ENCODE measurements around the gene FBXL15.
A peak's percentile ranks its signal among the peaks of the same experiment; 100 is the strongest.

FBXL15 gene

DNA sequence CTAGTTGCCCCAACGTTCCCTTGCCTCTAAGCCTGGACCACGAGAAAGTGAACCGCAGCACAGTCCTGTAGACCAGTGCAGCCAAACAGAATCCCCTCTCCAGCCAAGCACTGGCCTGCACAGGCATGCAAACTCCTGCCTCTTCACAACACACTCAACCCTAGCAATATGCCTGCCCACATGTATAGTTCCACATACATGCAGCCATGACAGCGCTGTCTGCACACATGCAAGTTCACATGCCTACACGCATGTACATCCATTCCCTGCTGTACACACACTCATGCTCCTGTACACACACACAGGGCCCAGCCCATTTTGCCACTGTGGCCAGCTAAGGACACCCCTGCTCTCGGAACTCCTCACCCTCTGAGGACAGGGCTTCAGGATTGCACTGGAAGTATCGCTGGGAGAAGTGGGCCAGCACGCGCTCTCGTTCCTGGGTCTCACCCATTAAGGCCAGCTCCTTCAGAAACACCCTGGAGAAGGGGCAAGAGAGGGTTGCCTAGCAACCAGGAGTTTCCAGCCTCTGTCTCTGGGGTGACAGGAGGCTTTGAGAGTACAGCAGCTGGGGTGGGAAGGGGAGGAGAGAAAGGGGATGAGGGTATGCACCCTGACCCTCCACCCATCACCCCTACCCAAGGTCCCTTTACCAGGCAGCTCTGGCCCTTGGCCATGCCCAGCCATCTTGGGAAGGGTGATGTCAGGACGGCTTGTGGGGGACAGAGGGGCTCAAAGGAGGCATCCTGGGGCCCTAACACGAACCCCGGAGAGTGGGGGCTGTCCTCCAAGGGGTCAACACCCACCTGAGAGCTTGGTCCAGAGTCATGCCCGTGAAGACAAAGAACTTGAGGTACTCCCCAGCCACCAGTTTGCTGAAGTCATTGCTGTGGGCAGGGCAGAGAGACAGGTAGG is 9.0 kb upstream of the FBXL15 start:
- DNase-seq, result no peak

DNA sequence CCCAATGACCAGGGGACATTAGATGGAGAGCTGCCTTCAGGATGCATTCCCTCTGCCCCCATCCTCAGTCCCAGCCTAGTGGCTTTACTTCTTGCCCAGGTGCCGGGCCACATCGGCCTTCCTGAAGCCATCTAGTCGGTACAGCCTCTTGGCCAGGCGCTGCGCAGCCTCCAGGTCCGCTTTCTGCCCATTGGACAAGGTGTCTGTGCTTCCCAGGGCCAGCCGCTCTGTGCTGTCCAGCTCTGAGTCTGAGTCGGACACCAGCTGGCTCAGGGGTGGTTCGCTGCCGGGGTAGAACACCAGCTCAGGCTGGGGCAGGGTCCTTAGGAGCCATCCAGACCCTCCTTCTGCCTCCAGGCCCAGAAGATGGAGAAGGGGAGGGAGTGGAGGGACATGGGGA is 8.3 kb upstream of the FBXL15 start:
- no peak for DNase-seq

DNA sequence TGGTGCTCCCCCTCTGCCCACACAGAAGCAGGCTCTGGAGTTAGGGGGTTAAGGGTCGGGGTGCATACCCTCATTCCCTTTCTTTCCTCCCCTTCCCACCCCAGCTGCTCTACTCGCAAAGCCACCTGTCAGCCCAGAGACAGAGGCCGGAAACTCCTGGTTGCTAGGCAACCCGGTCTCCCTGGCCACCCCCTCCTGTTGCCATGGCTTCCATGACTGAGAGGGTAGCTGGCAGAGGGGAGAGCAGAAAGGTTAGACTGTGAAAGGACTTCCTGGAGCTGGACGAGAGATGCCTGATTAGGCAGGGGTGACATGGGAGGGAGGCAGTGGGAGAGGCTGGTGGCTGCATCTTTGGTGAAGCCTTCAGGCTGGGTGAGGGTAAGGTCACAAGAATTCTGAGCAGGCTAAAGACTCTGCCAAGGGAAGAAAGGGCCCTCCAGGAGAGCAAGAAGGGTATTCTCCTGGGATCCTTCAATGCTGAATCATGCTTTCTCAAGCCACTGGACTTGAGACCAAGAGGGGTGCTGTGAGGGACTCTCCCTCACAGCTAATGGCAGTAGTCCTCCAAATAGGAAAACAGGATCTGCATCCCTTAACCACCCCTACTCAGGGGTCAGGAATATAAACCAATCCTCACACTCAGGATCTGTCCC is 7.5 kb upstream of the FBXL15 start:
- DNase-seq, result no peak

DNA sequence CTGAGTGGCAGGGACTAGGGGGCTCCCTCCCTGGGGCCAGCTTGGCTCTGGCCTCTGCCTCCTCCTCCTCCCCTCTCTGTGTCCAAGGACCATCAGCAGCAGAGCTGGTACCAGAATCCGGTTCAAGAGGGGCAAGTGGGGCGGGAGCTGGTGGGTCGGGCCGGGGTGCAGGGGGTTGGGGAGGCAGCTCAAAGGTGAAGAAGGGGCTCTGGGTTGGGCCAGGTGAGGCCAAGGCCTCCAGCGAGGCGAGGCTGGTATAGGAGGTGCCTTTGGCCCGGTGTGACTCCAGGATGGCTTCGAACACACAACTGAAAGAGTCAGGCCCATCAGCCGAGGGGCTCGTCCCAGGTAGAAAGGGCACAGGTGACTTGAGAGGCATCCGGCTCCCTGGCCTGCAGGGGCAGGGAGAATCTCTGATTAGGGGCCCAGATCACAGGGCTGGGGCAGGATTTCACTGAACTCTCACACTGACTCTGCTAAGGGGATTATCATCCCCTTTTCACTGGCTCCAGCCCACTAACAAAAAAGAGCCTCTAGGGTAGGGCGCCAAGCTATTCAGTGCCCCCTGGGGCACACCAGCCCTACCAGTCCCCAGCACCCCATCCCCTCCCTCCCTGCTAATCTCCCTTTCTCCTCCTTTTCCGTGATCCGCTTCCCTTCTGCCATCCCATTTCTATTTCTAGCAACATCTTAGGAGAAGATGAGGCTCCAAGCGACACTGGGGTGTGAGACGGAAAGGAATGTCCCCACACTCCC is 6.7 kb upstream of the FBXL15 start:
- no peak for DNase-seq

DNA sequence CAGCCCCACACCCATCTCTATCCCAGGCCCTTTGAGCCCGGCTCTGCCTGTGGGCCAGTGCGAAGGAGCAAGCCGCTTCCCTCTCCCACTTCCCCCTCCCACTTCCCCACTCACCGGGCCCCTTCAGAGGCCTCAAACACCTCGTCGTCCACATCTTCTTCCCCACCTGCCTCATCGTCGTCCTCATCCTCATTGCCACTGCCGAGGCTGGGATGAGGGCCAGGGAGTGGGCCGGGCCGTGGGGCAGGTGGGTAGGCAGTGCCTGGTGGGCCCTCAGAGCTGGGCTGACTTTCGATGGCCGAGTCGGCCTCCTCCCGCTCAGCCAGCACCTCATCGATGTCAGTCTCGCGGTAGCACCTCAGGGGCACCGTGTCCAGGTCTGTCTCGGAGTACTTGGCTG is 5.9 kb upstream of the FBXL15 start:
- DNase-seq, result no peak

DNA sequence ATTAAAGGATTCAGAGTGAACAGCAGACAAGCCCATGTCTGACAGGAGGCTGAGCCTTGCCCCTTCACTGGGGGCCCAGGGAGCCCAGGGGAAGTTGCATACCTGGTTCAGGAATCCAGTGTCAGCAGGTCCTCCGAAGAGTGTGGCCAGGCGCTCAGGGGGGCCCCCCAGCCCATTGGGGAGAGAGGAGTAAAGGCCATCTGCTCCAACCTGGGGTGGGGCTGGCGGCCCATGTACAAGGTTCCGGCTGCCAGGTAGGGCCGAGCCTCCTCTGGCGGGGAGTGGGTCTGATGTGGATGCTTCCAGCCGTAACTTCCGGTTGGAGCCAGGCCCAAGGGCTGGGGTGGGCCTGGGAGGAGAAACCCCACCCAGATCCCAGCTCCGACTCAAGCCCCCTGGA is 4.4 kb upstream of the FBXL15 start:
- no peak for DNase-seq

DNA sequence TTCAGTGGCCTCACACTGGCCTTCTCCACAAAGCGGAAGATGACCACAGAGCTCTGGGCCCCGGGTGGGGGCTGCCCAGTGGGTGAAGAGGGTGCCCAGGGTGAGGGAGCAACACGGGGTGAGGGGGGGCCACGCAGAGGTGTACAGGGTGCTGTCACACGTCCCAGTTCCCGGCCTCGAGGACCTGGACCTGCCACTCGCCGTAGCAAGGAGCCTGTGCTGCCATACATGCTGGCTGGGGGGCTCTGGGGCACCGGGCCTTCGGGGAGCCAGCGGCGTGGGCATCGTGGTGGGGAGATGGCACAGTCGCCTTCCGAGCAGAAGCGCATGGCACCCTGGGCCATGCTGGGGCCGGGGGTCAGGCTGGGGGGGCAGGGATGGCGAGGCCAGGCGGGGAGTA is 3.9 kb upstream of the FBXL15 start:
- no peak for DNase-seq

DNA sequence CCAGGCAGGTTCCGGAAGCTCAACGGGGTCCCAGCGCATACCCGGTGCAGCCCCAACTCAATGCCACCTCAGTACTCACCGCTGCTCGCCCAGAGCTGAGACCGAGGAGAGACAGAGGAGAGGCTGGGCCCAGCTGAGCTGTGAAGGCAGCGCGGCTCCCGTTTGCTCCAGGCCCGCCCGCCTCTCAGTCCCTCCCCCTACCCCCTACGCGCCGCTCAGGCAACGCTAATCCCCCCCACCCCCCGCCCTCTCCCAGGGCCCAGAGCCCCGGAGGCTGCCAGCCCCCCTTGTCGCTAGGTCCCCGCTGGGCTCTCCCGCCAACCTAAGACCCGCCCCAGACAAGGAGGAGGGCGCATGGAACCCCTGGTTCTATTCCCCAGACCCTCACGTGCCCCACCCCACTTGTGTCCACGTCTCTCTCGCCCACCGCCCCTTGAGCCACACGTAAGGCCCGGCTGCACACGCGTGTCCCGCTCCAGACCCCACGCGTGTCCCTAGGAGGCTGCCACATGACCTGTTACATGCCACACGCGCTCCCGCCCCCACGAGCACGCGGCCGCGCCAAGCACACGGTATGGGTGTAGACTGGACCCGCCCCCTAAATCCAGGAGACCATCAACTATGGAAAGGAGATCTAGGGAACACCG is 1.9 kb upstream of the FBXL15 start, which contains the start of gene PSD:
Gene PSD (minus strand): TSS at position 164 of the 647 bp plus-strand sequence. CDS start 1,747 bp downstream, outside the sequence.
- no peak for DNase-seq

DNA sequence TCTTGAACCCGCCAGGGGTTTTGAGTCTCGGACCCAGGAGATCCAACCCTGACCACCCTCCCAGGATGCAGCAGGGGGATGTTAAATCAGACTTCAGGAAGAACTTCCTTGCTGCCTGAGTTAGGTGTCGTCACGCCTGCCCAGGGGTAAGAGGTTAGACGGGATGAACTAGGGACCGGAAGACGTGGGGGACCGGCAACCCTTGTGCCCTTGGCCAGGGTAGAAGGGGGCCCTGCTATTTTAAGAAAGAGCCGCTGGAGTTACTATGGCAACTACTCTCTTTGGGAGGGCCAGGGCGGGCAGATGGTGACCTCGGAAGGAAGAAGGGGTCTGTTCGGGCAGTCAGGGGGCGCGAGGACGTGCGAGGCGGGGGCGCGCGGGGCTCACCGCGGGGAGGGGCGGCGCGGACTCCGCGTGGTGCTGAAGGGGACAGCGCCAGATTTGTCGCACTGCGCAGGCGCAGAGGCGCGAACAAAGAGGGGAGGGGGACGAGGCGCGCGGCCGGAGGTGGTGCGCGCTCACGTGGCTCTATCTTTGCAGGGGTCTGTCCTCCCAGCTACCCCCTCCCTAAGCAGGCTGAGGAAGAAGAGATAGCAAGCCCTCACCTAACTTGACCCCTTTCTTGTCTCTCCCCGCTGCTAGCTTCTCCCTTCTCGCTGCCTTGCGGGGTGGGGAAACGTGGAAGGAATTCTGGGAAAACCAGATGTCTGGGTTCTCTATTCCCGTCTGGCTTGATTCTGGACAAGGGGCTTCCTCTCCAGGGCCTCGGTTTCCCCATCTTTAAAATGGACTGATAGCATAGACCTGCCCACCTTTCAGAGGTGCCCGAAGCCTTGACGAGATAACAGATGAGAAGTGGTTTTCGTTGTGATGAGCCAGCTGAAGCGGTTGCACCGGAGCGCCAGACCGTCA is 1.1 kb upstream of the FBXL15 start:
- peak; percentile 82 for DNase-seq

DNA sequence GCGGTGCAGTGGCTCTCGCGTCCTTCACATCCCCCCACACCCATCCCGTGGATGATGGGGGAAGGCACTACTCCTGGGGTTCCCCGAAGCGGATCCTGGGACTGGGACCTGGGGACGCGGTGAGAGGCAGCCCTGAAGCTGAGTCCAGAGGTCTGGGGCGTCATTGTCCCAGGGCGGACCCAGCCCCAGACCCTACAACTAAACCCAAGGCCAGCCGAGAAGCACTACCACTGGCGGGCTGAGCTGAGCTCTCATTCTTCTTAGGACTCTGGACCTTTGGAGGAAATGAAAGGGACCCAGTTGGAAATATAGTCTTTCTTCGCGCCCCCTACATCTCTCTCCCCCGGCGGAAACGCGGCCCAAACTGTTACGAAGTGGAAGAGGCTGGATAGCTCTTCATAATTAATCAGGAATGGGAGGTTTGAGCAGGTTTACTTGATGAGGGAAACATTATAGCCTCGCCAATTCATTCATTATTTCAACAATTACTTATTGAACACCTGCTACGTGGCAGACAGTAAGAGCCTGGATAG is 389 bp upstream of the FBXL15 start:
- DNase-seq, result peak; percentile 43

DNA sequence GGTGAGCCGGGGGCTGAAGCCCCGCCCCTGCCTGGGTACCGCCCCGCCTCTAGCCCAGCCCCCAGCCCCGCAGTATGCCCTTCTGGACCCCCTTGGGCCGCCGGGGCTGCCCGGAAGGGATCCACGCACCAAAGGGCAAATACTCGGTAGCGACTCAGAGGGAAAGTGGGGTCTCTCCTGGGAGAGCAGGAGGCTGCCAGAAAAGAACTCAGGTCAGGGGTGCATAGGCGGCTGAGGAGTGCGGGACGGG is 796 bp downstream of the FBXL15 start:
- DNase-seq, result no peak

DNA sequence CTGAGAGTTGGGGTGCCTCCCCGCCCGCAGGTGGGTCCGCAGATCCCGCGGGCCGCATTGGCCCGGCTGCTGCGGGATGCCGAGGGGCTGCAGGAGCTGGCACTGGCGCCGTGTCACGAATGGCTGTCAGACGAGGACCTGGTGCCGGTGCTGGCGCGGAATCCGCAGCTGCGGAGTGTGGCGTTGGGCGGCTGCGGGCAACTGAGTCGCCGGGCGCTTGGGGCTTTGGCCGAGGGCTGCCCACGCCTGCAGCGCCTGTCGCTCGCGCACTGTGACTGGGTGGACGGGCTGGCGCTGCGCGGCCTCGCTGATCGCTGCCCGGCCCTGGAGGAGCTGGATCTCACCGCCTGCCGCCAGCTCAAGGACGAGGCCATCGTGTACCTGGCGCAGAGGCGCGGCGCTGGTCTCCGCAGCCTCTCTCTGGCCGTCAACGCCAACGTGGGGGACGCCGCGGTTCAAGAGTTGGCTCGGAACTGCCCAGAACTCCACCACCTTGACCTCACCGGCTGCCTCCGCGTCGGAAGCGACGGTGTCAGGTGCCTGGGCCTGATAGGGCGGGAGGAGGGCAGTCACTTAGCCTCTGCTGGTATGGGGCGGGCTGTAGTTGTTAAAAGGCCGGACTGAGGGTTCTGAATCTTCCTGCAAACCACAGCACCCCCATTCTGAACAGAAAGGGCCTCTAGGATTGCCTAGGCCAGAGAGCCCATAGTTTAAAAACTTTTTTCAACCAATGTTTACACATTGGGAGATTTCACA is 1.3 kb downstream of the FBXL15 start:
- peak; percentile 49 for DNase-seq

DNA sequence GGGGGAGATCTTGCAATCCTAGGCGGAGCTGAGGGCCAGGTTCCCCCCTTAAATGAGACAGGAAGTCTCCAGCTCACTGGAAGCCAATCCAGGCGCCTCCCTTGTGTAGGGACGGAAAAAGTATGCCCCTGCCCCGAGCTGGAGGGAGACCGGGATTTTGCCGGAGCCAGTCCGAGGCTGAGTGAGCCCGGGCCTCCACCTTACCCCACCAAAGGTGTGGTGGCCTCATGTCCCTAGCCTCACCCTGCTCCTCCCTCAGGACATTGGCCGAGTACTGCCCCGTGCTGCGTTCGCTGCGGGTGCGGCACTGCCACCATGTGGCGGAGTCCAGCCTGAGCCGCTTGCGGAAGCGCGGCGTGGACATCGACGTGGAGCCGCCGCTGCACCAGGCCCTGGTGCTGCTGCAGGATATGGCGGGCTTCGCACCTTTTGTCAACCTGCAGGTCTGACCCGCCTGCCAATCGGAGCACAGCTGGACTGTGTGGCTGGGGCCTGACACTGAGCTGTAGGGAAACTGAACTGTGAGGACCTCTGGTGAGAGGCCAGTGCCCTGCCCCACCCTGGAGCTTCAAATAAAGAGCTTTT is 2.0 kb downstream of the FBXL15 start:
- DNase-seq, result peak; percentile 88

DNA sequence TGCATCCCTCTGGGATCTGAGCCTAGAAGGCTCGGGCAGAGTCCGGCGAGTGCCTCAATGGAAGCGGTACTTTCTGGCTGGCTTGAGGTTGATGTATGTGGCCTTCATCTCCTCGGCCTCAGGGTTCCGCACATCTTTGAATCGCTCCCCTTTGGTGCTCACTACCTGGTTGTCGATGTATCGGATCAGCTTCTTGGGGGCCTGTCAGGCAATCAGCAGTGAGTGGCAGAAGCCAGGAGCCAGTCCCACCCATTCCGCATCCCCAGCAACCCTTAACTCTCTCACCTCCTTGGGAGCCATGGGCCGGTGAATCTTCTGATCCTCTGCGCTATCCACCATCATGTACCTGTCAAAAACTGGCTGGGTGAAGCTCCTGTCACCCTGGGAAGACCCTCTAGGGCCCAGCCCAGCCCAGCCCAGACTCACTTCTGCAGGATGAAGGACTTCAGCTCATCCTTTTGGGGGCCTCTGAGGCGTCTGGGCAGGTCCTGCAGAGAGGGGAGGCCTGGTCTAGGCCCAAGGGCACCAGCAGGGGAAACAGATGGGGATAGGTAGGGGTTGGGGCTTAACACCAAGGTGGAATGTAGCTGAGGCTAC is 2.8 kb downstream of the FBXL15 start:
- DNase-seq, result no peak

DNA sequence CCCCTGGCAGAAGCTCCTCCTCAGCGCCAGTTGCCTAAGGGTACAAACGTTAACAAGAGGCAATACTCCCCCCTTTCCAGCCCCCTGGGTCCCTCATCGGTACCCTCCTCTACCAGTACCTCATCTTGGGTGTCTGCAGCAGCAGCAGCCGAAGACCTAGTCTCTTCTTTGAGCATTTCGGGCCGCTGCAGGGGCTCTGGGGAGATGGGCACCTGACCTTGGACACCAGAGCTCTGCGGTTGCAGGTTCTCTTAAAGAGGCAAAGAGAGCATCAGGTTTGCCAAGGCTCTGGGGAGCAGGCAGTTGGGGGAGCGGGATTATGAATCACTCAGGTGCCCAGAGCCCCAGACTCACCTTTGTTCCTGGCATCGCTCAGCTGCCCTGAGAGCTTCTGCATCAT is 3.5 kb downstream of the FBXL15 start:
- no peak for DNase-seq

DNA sequence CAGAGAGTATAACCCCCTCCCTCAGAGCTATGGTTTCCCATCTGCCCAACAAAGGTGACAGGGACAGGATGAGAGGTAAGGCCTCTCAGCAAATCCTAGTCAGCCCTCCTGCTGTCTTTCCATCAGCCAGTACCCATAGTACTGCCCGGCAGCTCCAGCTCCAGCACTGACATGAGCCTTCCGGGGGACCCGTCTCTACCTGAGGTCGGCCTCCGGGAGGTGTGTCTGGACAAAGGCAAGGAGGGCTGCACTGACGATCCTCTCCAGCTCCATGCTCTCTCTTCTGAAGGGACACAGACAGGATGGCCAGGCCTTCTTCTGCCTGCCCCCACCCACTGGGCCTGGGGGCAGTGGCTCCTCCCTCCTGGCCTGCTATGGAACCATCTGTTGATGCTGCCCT is 4.3 kb downstream of the FBXL15 start:
- DNase-seq, result no peak

DNA sequence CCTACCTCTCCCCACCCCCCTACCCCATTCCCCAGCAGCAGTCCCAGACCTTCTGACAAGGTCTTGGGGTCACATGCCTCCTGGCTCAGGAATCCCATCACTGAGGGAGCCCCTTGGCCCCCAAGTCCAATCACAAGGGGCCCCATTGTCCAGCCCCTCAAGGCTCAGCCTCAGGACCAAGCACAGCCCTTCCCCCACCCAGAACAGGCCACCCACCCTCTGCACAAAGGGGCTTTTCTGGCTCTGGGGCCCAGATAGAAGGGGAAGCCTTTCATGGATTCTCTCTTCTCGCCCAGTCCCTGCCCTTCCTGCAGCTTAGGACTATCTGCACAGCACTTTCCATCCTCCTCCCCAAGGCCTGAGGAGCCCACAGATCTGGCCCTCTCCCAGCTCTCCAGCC is 4.8 kb downstream of the FBXL15 start:
- DNase-seq, result no peak

DNA sequence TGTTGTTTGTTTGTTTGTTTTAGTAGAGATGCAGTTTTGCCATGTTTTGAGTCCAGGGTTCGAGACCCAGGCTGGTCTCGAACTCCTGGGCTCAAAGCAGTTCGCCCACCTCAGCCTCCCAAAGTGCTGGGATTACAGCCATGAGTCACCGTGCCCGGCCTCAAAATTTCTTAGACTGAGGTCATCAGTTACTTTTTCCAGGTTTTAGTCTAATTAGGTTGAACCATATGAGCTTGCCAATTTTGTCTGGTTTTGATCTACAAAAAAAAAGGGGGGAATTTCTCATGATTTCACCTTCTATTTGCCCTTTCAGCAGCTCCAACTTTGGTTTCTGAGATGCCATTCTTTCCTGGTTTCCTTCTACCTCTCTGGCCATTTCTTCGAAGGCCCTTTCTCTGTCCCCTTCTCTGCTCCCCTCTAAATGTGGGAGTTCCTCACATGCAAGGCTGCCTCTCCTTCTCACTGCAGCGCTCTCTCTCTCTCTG is 6.2 kb downstream of the FBXL15 start:
- no peak for DNase-seq

DNA sequence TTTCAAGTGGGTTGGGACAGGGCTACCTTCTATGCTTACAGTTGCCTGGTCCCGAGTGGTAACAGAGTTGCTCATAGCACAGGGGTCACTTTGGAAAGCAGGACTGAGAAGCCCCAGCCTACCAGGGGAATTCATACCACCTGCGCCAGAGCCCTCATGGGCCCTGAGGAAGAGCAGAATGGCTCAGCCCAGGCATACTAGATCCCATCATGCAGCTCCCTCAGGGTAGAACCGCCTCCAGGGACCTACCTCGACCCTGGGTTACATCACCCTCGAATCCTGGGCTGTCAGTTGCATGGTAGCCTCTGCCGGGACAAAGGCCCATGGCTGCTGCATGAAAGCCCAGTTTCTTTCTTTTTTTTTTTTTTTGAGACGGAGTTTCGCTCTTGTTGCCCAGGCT is 8.8 kb downstream of the FBXL15 start:
- DNase-seq, result no peak

DNA sequence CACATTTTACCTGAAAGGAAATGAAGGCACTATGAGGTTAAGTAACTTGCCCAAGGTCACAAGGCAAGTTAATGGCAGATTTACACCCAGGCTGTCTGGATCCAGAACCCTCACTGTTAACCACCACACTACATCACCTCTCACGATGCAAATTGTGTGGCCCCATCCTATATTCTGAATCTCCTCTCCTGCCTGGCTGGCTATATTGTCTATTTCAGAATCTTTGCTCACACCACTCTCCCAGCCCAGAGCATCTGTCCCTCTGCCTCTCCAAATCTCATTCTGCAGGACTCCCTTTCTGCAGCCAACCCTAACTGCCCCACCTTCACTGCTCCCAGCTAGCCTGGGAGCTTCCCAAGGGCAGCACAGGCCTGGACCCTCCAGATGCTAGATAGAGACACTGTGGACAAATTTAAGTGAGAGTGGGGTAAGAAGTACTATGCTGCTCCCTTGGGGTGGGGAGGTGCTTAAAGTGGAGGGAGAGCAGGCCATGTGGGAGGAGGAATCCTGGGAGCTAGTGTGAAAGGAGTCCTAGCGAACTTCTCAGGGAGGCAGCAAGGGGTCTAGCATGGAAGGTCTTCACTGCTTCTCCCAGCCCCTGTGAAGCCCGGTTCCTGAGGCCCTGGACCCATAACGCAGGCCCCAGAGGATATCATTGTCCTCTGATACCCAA is 11.0 kb downstream of the FBXL15 start:
- no peak for DNase-seq
